Neural crest cell (in vitro differentiated cells): Measurements from ENCODE around the gene PPP2R2C. TPM values are rescaled to one million over a fixed set of nuclear protein-coding genes. Genes with fewer than 3 reads are reported as not detected.

Experiments
- DNase-seq: peaks from one replicate; pipeline ENCODE4 v3.0.0; 2021; ENCODE audit warnings: low read depth, mixed read lengths, low spot score
- H3K27ac Mint-ChIP-seq: one replicate; pipeline ENCODE4 v1.8.0; 2021; ENCODE audit warnings: mild to moderate bottlenecking, mixed read lengths; ENCODE audit not compliant: unreplicated experiment
- H3K27me3 Mint-ChIP-seq: 2 replicates; pipeline ENCODE4 v1.8.0; 2021; ENCODE audit warnings: low read depth, mild to moderate bottlenecking, mixed read lengths
- H3K36me3 Mint-ChIP-seq: 2 replicates; pipeline ENCODE4 v1.8.0; 2021; ENCODE audit warnings: low read depth, mild to moderate bottlenecking, mixed read lengths
- H3K4me1 Mint-ChIP-seq: 2 replicates; pipeline ENCODE4 v1.8.0; 2021; ENCODE audit warnings: mixed read lengths
- H3K4me3 Mint-ChIP-seq: one replicate; pipeline ENCODE4 v1.8.0; 2021; ENCODE audit warnings: mild to moderate bottlenecking, mixed read lengths
- H3K9me3 Mint-ChIP-seq: 2 replicates; pipeline ENCODE4 v1.8.0; 2021; ENCODE audit warnings: mixed read lengths
- CTCF ChIP-seq: fragments of 200-600 bp; sonication (generic); conservative IDR thresholded peaks from 2 replicates; pipeline ENCODE4 v1.5.0; 2021; ENCODE audit warnings: antibody characterized with exemption, mild to moderate bottlenecking
- total RNA-seq: library from RNA; stranded (reverse); gene quantifications from 2 replicates; pipeline ENCODE4 v1.2.1, GENCODE V29; 2021

PPP2R2C gene
- total RNA-seq, 1 donor from 2014 or later = 0.35 TPM

- H3K9me3 Mint-ChIP-seq = no peaks in the 10 kb centered on the region
- peaks cover 12% of the 10 kb centered on the region for H3K27me3 Mint-ChIP-seq
- no peaks in the 10 kb centered on the region for H3K4me1 Mint-ChIP-seq
- no peak for TF ChIP-seq CTCF
- H3K36me3 Mint-ChIP-seq = no peaks in the 10 kb centered on the region
- no peak for DNase-seq
- no peak overlapping the region for H3K27ac Mint-ChIP-seq
- H3K4me3 Mint-ChIP-seq = no peak overlapping the region
These were observed 91.5 kb downstream of the PPP2R2C start for GRCh38 chr4:6380746-6381410.

GRCh38 chr4:6379767-6380745, 92.4 kb downstream of the PPP2R2C start:
- no peaks in the 10 kb centered on the region for H3K4me1 Mint-ChIP-seq
- DNase-seq = no peak
- TF ChIP-seq CTCF = no peak
- no peaks in the 10 kb centered on the region for H3K36me3 Mint-ChIP-seq
- H3K4me3 Mint-ChIP-seq = no peak overlapping the region
- H3K27me3 Mint-ChIP-seq = peaks cover 12% of the 10 kb centered on the region
- no peaks in the 10 kb centered on the region for H3K9me3 Mint-ChIP-seq
- no peak overlapping the region for H3K27ac Mint-ChIP-seq

GRCh38 chr4:6378493-6379445, 93.6 kb downstream of the PPP2R2C start:
- Mint-ChIP-seq H3K27me3 (peaks cover 8% of the 10 kb centered on the region), H3K27ac (no peak overlapping the region), H3K9me3 (no peaks in the 10 kb centered on the region), H3K4me1 (no peaks in the 10 kb centered on the region), H3K36me3 (no peaks in the 10 kb centered on the region), H3K4me3 (no peak overlapping the region)
- no peak for DNase-seq
- TF ChIP-seq CTCF = no peak

- H3K9me3 Mint-ChIP-seq = no peaks in the 10 kb centered on the region
- no peak overlapping the region for H3K27ac Mint-ChIP-seq
- no peak overlapping the region for H3K4me3 Mint-ChIP-seq
- H3K27me3 Mint-ChIP-seq = peaks cover 6% of the 10 kb centered on the region
- H3K4me1 Mint-ChIP-seq = no peaks in the 10 kb centered on the region
- DNase-seq = no peak
- H3K36me3 Mint-ChIP-seq = no peaks in the 10 kb centered on the region
- no peak for TF ChIP-seq CTCF
These were observed 94.6 kb downstream of the PPP2R2C start for GRCh38 chr4:6377626-6378492.
